MCF 10A (cell line): ENCODE measurements around the gene PDE4D. TPM values are rescaled to one million over a fixed set of nuclear protein-coding genes. Genes with fewer than 3 reads are reported as not detected.

ENCODE experiments used
- BruUV-seq: library from RNA; stranded (reverse); fragments of 400-500 nt; replicated peaks from 2 replicates; lab custom pipeline; 2021; lab: Mats Ljungman, UMichigan
- CTCF ChIA-PET: fragments of 300-600 bp; sonication (Branson Sonifier 250); formaldehyde crosslinking; extraction: SDS; loops from one replicate; lab custom pipeline; 2021; ENCODE audit warnings: antibody characterized with exemption, inconsistent platforms; lab: Yijun Ruan, JAX
- POLR2A ChIA-PET: fragments of 300-600, 350-650 bp; sonication (Branson Sonifier 250); formaldehyde crosslinking; extraction: SDS; loops from one replicate; lab custom pipeline; 2020; ENCODE audit warnings: antibody characterized with exemption, inconsistent platforms; lab: Yijun Ruan, JAX
- DNase-seq: peaks from one replicate; pipeline ENCODE4 v3.0.0-alpha.2; 2018; ENCODE audit not compliant: unreplicated experiment
- H3K27ac Mint-ChIP-seq: one replicate; pipeline ENCODE4 v1.8.0; 2022; ENCODE audit warnings: mild to moderate bottlenecking, low read depth, mixed read lengths; ENCODE audit not compliant: unreplicated experiment
- H3K27me3 Mint-ChIP-seq: one replicate; pipeline ENCODE4 v1.8.0; 2022; ENCODE audit warnings: mixed read lengths; ENCODE audit not compliant: insufficient read depth, unreplicated experiment
- H3K36me3 Mint-ChIP-seq: one replicate; pipeline ENCODE4 v1.8.0; 2022; ENCODE audit warnings: mild to moderate bottlenecking, moderate library complexity, mixed read lengths; ENCODE audit not compliant: insufficient read depth, unreplicated experiment
- H3K4me1 Mint-ChIP-seq: one replicate; pipeline ENCODE4 v1.8.0; 2022; ENCODE audit warnings: mixed read lengths; ENCODE audit not compliant: insufficient read depth, unreplicated experiment
- H3K4me3 Mint-ChIP-seq: one replicate; pipeline ENCODE4 v1.8.0; 2022; ENCODE audit warnings: mild to moderate bottlenecking, moderate library complexity, mixed read lengths; ENCODE audit not compliant: unreplicated experiment
- H3K9me3 Mint-ChIP-seq: one replicate; pipeline ENCODE4 v1.8.0; 2022; ENCODE audit warnings: mixed read lengths; ENCODE audit not compliant: unreplicated experiment
- intact Hi-C: fragments of 100-400 bp; cut with micrococcal nuclease; formaldehyde crosslinking; loops from 2 replicates; pipeline ENCODE4 v1.14.1; 2022
- total RNA-seq: library from RNA; stranded (reverse); gene quantifications from 2 replicates; pipeline ENCODE4 v1.2.3, GENCODE V29; 2022
- TF ChIP-seq, protein P1 (sequence below): fragments of 200-600 bp; IDR thresholded peaks from one replicate; pipeline ENCODE4 v1.8.0; 2022; ENCODE audit warnings: antibody characterized with exemption, mild to moderate bottlenecking; ENCODE audit not compliant: unreplicated experiment

The PDE4D gene
- total RNA-seq, 1 experiment from 2014 or later = 85.0 TPM

DNA sequence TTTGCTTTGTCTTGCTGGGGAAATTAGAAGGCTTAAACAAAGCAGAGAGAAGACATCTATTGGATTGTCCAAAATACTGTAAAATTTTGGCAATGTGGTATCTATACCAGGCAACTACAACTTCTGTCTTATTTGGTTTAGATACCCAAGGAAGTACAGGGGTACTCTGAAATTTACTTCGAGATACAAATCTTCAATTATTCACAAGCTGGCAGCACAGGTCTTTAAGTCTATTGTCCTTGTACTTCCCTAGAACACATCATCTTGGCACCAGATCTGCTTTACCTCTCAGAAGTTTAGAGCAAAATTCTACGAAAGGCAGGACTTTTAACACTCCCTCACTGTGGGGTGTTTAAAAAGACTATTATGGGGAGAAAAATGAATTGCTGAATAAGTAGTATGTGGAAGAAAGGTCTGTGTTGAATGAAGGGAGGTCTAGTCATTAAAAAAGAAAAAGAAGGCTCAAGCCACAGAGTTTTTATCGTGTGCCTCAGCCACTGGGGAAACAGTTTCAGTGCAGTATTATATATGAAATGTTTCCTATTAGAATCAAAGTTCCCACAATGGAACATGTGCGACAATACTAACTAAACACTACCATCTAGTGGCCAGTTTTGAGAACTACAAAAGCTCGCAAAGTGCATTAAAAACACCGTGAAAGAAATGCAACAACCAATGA, 93.7 kb downstream of the PDE4D start:
- CTCF ChIA-PET = interaction anchor here (0.5 to 2.8 kb wide), 20 partner anchors 9 to 1140 kb away, joined by 3 to 20 read pairs (median 4); no protein-coding TSS in a partner anchor
- Mint-ChIP-seq H3K4me1 (no peaks in the 10 kb centered on the region), H3K27ac (no peak overlapping the region), H3K9me3 (no peaks in the 10 kb centered on the region), H3K4me3 (no peak overlapping the region), H3K27me3 (no peaks in the 10 kb centered on the region), H3K36me3 (no peaks in the 10 kb centered on the region)
- peak; percentile 77 for DNase-seq
- BruUV-seq = TSS peak; percentile 87
- intact Hi-C loops = loop anchor here (1.0 kb wide), 5 partner anchors 55 to 612 kb away; no protein-coding TSS in a partner anchor
- TF ChIP-seq, protein P1, sequence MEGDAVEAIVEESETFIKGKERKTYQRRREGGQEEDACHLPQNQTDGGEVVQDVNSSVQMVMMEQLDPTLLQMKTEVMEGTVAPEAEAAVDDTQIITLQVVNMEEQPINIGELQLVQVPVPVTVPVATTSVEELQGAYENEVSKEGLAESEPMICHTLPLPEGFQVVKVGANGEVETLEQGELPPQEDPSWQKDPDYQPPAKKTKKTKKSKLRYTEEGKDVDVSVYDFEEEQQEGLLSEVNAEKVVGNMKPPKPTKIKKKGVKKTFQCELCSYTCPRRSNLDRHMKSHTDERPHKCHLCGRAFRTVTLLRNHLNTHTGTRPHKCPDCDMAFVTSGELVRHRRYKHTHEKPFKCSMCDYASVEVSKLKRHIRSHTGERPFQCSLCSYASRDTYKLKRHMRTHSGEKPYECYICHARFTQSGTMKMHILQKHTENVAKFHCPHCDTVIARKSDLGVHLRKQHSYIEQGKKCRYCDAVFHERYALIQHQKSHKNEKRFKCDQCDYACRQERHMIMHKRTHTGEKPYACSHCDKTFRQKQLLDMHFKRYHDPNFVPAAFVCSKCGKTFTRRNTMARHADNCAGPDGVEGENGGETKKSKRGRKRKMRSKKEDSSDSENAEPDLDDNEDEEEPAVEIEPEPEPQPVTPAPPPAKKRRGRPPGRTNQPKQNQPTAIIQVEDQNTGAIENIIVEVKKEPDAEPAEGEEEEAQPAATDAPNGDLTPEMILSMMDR = peak; percentile 67
- POLR2A ChIA-PET = interaction anchor here (0.6 to 2.0 kb wide), 6 partner anchors 10 to 411 kb away, joined by 3 to 8 read pairs (median 4); no protein-coding TSS in a partner anchor

- intact Hi-C loops = no loop called here
Measured at GRCh38 chr5:59798862-59799667, 94.5 kb downstream of the PDE4D start.

DNA sequence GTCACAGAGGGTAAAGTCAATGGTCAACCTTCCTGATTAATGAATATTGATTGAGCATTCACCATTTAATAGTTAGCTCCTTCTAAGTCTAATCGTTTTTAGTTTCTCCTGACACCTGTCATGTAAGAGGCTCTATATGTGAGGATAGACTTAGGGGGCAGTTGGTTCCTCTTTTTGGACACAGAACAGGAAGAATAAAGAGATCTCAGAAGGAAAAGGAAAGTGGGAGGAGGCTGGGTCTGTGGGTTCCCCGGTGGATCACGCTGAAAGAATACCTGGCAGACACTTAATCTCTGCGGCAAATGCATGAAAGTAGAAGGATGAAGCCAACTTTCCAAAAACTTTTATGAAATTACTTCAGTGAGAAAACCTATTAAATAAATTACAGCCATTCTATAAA, 98.4 kb downstream of the PDE4D start:
- intact Hi-C loops = no loop called here
- Mint-ChIP-seq H3K27ac (no peak overlapping the region), H3K27me3 (no peaks in the 10 kb centered on the region), H3K9me3 (no peaks in the 10 kb centered on the region), H3K36me3 (peaks cover 6% of the 10 kb centered on the region), H3K4me3 (no peak overlapping the region), H3K4me1 (peaks cover 36% of the 10 kb centered on the region)
- ChIA-PET POLR2A (interaction anchor here (0.6 to 10.6 kb wide), 4 partner anchors 26 to 151 kb away, joined by 3 to 125 read pairs (median 4); no protein-coding TSS in a partner anchor), CTCF (interaction anchor here (1.0 to 1.1 kb wide), 2 partner anchors 122 to 289 kb away, joined by 3 to 4 read pairs; no protein-coding TSS in a partner anchor)
- DNase-seq = no peak
- no TSS peak for BruUV-seq
- TF ChIP-seq, protein P1 = no peak

More at GRCh38 chr5:59798862-59799667, 94.5 kb downstream of the PDE4D start:
- ChIA-PET POLR2A (interaction anchor here (0.6 to 2.0 kb wide), 7 partner anchors 10 to 412 kb away, joined by 3 to 7 read pairs (median 4); no protein-coding TSS in a partner anchor), CTCF (interaction anchor here (0.5 to 2.5 kb wide), 14 partner anchors 13 to 1140 kb away, joined by 3 to 20 read pairs (median 3); no protein-coding TSS in a partner anchor)
- Mint-ChIP-seq H3K4me3 (no peak overlapping the region), H3K27me3 (no peaks in the 10 kb centered on the region), H3K27ac (no peak overlapping the region), H3K36me3 (no peaks in the 10 kb centered on the region), H3K9me3 (no peaks in the 10 kb centered on the region), H3K4me1 (peaks cover 3% of the 10 kb centered on the region)
- DNase-seq = peak; percentile 37
- TF ChIP-seq, protein P1 = no peak
- BruUV-seq = no TSS peak
